GM12878 (cell line): ENCODE data around the gene SPTLC2. TPM values are rescaled to one million over a fixed set of nuclear protein-coding genes. Genes with fewer than 3 reads are reported as not detected.

ENCODE experiments used
- ATAC-seq: fragments of 200-7000 bp; cut with Tn5 transposase; 3 replicates; pipeline ENCODE4 v1.9.1; 2020; ENCODE audit warnings: mild to moderate bottlenecking, moderate library complexity
- BruUV-seq: library from RNA; stranded (reverse); fragments of 400-500 nt; replicated peaks from 2 replicates; lab custom pipeline; 2021; lab: Mats Ljungman, UMichigan
- CTCF ChIA-PET: fragments of 300-600 bp; sonication (Branson Sonifier 250); formaldehyde crosslinking; extraction: SDS; loops from one replicate; lab custom pipeline; 2021; ENCODE audit warnings: inconsistent platforms; lab: Yijun Ruan, JAX
- POLR2A ChIA-PET: fragments of 350-600 bp; formaldehyde crosslinking; extraction: SDS; loops from one replicate; lab custom pipeline; 2021; ENCODE audit warnings: inconsistent platforms; lab: Charles Lee
- RAD21 ChIA-PET: fragments of 300-600 bp; sonication (Branson Sonifier 250); formaldehyde crosslinking; loops from one replicate; lab custom pipeline; 2023; ENCODE audit warnings: antibody characterized with exemption; ENCODE audit not compliant: unreplicated experiment; lab: Charles Lee
- SMC1A ChIA-PET: fragments of 300-600 bp; sonication (Branson Sonifier 250); formaldehyde crosslinking; loops from one replicate; lab custom pipeline; 2023; ENCODE audit not compliant: unreplicated experiment, uncharacterized antibody; lab: Charles Lee
- DNase-seq: peaks from one replicate; pipeline ENCODE4 v3.0.0-alpha.2; 2011; ENCODE audit warnings: low read depth, low spot score
- FAIRE-seq: peaks from 3 replicates; lab custom pipeline; 2011; peaks lifted over from hg19 to GRCh38; lab: Jason Lieb, UNC
- H2AFZ ChIP-seq: 2 replicates; pipeline ENCODE4 v1.6.0; 2011; ENCODE audit warnings: low read depth, low read length, control low read depth; ENCODE audit not compliant: control insufficient read depth
- H3K27ac ChIP-seq: 2 replicates; pipeline ENCODE4 v1.5.1; 2011; ENCODE audit warnings: control low read depth; ENCODE audit not compliant: control insufficient read depth, insufficient read depth
- H3K27me3 ChIP-seq, 2 experiments: replicated peaks in 1 of 2; 2 replicates each; pipeline versions ENCODE4 v1.6.0 to v1.6.1; 2011; ENCODE audit warnings: low read length in 1 of 2; ENCODE audit not compliant: control insufficient read depth in 2 of 2, insufficient read depth in 2 of 2
- H3K36me3 ChIP-seq, 2 experiments: 2 replicates each; pipeline ENCODE4 v1.5.1; 2011; ENCODE audit warnings: low read length in 1 of 2; ENCODE audit not compliant: control insufficient read depth in 2 of 2, insufficient read depth in 2 of 2
- H3K4me1 ChIP-seq: 2 replicates; pipeline ENCODE4 v1.6.1; 2011; ENCODE audit warnings: mild to moderate bottlenecking, low read length, moderate library complexity, mixed read lengths; ENCODE audit not compliant: control insufficient read depth, insufficient read depth
- H3K4me2 ChIP-seq: 2 replicates; pipeline ENCODE4 v1.6.0; 2011; ENCODE audit warnings: control low read depth; ENCODE audit not compliant: control insufficient read depth, insufficient read depth
- H3K4me3 ChIP-seq: fragments of 200-600 bp; sonication (generic); 2 replicates; pipeline ENCODE4 v1.5.1; 2016
- H3K79me2 ChIP-seq: 2 replicates; pipeline ENCODE4 v1.6.0; 2011; ENCODE audit warnings: low read length; ENCODE audit not compliant: control insufficient read depth, insufficient read depth
- H3K9ac ChIP-seq: 2 replicates; pipeline ENCODE4 v1.8.0; 2011; ENCODE audit warnings: low read length, control low read depth, mixed read lengths; ENCODE audit not compliant: control insufficient read depth, insufficient read depth
- H3K9me3 ChIP-seq: replicated peaks from 3 replicates; pipeline ENCODE4 v1.5.1; 2011; ENCODE audit warnings: mild to moderate bottlenecking, low read length; ENCODE audit not compliant: control insufficient read depth, insufficient read depth
- H4K20me1 ChIP-seq: 2 replicates; pipeline ENCODE4 v1.6.0; 2011; ENCODE audit not compliant: control insufficient read depth, insufficient read depth
- FOXK2 ChIP-seq: fragments of 450-650 bp; IDR thresholded peaks from 2 replicates; pipeline ENCODE4 v1.6.1; 2017; ENCODE audit warnings: mild to moderate bottlenecking, moderate library complexity
- FOXM1 ChIP-seq: IDR thresholded peaks from 2 replicates; pipeline ENCODE4 v1.6.1; 2012; ENCODE audit warnings: low read depth, mild to moderate bottlenecking, inconsistent platforms, low read length, moderate library complexity
- JUNB ChIP-seq: IDR thresholded peaks from 2 replicates; pipeline ENCODE4 v1.6.1; 2016; ENCODE audit warnings: antibody characterized with exemption, mild to moderate bottlenecking
- JUND ChIP-seq: IDR thresholded peaks from 2 replicates; pipeline ENCODE4 v1.6.1; 2012; ENCODE audit warnings: low read depth, mild to moderate bottlenecking, low read length, improper control_type of control experiment, moderate library complexity
- KAT2A ChIP-seq: conservative IDR thresholded peaks from 2 replicates; pipeline ENCODE4 v1.6.1; 2011; ENCODE audit warnings: low read depth, low read length; ENCODE audit not compliant: control insufficient read depth
- KLF5 ChIP-seq: fragments of 450-650 bp; IDR thresholded peaks from 2 replicates; pipeline ENCODE4 v1.6.1; 2014; ENCODE audit warnings: mild to moderate bottlenecking; ENCODE audit not compliant: partially characterized antibody
- RAD21 ChIP-seq: IDR thresholded peaks from 2 replicates; pipeline ENCODE4 v1.6.1; 2011; ENCODE audit warnings: mild to moderate bottlenecking, low read depth, low read length, moderate library complexity; ENCODE audit not compliant: insufficient read depth
- RELA ChIP-seq: fragments of 450-650 bp; IDR thresholded peaks from 2 replicates; pipeline ENCODE4 v1.8.0; 2014; ENCODE audit warnings: borderline replicate concordance; ENCODE audit not compliant: partially characterized antibody
- RUNX3 ChIP-seq: IDR thresholded peaks from 2 replicates; pipeline ENCODE4 v1.6.1; 2012; ENCODE audit warnings: low read length, inconsistent platforms
- SREBF1 ChIP-seq: IDR thresholded peaks from 2 replicates; pipeline ENCODE4 v1.6.1; 2012; ENCODE audit warnings: mild to moderate bottlenecking, low read length
- ZBED1 ChIP-seq: IDR thresholded peaks from 2 replicates; pipeline ENCODE4 v1.6.1; 2016; ENCODE audit warnings: borderline replicate concordance
- in situ Hi-C: fragments of 300-500 bp; cut with MboI; formaldehyde crosslinking; loops from 9 replicates; pipeline ENCODE4 v1.14.3; 2018; ENCODE audit warnings: mixed read lengths
- intact Hi-C: fragments of 100-400 bp; cut with micrococcal nuclease; formaldehyde crosslinking; loops from one replicate; pipeline ENCODE4 v1.14.2; 2022; ENCODE audit not compliant: unreplicated experiment
- polyA plus RNA-seq, 11 experiments: library from polyadenylated mRNA; depleted of rRNA in 4 of 11; unstranded in 6 of 11; stranded (reverse) in 5 of 11; fragments of >200 nt; fragmentation: Nextera tagmentation in 4 of 11; fragmentation: Illumina TruSeq in 1 of 11; extraction: Ambion mirVana in 4 of 11; extraction: Trizol in 1 of 11; gene quantifications; 1 replicate in 1 of 11; 2 replicates in 10 of 11; pipeline versions ENCODE4 v1.2.1 to v1.2.3, GENCODE V29; 2011 to 2016; ENCODE audit warnings: inconsistent platforms in 2 of 11, missing spikeins in 2 of 11, low read depth in 1 of 11
- total RNA-seq, 4 experiments: library from RNA; depleted of rRNA in 3 of 4; stranded (reverse); fragments of >200 nt in 3 of 4; fragmentation: Illumina TruSeq in 1 of 4; extraction: Trizol in 1 of 4; gene quantifications; 2 replicates each; pipeline versions ENCODE4 v1.2.1 to v1.2.3, GENCODE V29; 2013 to 2021
- TF ChIP-seq, protein P1 (sequence below): IDR thresholded peaks from 2 replicates; pipeline ENCODE4 v1.6.1; 2012; ENCODE audit warnings: low read depth, low read length, improper control_type of control experiment
- TF ChIP-seq, protein P2 (sequence below): fragments of 450-650 bp; IDR thresholded peaks from 2 replicates; pipeline ENCODE4 v1.6.1; 2018; ENCODE audit warnings: mild to moderate bottlenecking, low read depth, moderate library complexity; ENCODE audit not compliant: partially characterized antibody
- TF ChIP-seq, protein P3 (sequence below): fragments of 450-650 bp; IDR thresholded peaks from 2 replicates; pipeline ENCODE4 v1.6.1; 2017; ENCODE audit warnings: mild to moderate bottlenecking, moderate library complexity
- TF ChIP-seq, protein P4 (sequence below): fragments of 450-650 bp; IDR thresholded peaks from 2 replicates; pipeline ENCODE4 v1.6.1; 2018; ENCODE audit warnings: borderline replicate concordance, mild to moderate bottlenecking; ENCODE audit not compliant: partially characterized antibody

Gene SPTLC2
- total and polyA plus RNA-seq, 10 of the 15 experiments (the other 5 are each of a cell fraction or from before 2014, with no cell fraction given), result 6.9 to 35.1 (median 19.7) TPM

DNA sequence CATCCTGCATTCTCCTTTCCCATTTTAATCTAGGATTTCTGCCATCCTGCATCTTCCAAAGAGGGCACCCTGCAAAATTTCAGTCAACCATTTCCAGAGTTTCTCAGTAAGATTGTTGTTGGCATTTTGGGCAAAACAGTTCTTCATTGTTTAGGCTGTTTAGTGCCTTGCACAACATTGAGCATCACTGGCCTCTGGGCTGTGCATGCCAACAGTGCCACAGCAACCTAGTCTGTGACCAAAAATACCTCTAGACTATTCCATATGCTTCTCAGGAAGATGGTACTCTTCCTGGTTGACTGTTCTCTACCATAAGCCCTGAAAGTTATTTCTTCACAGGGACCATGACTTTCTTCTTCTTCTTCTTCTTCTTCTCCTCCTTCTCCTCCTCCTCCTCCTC, 85.4 kb downstream of the SPTLC2 start:
- Histone ChIP-seq H3K79me2 (no peaks in the 10 kb centered on the region), H3K4me1 (no peaks in the 10 kb centered on the region), H3K4me3 (no peak overlapping the region), H4K20me1 (no peaks in the 10 kb centered on the region), H3K36me3 (no peaks in the 10 kb centered on the region), H3K27me3 (no peaks in the 10 kb centered on the region), H2AFZ (no peak overlapping the region), H3K9ac (no peak overlapping the region), H3K27ac (no peak overlapping the region), H3K9me3 (no peaks in the 10 kb centered on the region), H3K4me2 (no peak overlapping the region)
- intact Hi-C loops, result no loop called here
- ATAC-seq, result no peak
- CTCF ChIA-PET, result no interaction called here
- RAD21 ChIA-PET, result no interaction called here
- no TSS peak for BruUV-seq
- SMC1A ChIA-PET, result no interaction called here
- no peak for FAIRE-seq
- DNase-seq, result no peak
- TF ChIP-seq, protein P1, sequence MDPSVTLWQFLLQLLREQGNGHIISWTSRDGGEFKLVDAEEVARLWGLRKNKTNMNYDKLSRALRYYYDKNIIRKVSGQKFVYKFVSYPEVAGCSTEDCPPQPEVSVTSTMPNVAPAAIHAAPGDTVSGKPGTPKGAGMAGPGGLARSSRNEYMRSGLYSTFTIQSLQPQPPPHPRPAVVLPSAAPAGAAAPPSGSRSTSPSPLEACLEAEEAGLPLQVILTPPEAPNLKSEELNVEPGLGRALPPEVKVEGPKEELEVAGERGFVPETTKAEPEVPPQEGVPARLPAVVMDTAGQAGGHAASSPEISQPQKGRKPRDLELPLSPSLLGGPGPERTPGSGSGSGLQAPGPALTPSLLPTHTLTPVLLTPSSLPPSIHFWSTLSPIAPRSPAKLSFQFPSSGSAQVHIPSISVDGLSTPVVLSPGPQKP, result no peak
- no peak for TF ChIP-seq RAD21
- TF ChIP-seq SREBF1, result no peak
- TF ChIP-seq, protein P2, sequence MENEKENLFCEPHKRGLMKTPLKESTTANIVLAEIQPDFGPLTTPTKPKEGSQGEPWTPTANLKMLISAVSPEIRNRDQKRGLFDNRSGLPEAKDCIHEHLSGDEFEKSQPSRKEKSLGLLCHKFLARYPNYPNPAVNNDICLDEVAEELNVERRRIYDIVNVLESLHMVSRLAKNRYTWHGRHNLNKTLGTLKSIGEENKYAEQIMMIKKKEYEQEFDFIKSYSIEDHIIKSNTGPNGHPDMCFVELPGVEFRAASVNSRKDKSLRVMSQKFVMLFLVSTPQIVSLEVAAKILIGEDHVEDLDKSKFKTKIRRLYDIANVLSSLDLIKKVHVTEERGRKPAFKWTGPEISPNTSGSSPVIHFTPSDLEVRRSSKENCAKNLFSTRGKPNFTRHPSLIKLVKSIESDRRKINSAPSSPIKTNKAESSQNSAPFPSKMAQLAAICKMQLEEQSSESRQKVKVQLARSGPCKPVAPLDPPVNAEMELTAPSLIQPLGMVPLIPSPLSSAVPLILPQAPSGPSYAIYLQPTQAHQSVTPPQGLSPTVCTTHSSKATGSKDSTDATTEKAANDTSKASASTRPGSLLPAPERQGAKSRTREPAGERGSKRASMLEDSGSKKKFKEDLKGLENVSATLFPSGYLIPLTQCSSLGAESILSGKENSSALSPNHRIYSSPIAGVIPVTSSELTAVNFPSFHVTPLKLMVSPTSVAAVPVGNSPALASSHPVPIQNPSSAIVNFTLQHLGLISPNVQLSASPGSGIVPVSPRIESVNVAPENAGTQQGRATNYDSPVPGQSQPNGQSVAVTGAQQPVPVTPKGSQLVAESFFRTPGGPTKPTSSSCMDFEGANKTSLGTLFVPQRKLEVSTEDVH, result no peak
- TF ChIP-seq, protein P3, sequence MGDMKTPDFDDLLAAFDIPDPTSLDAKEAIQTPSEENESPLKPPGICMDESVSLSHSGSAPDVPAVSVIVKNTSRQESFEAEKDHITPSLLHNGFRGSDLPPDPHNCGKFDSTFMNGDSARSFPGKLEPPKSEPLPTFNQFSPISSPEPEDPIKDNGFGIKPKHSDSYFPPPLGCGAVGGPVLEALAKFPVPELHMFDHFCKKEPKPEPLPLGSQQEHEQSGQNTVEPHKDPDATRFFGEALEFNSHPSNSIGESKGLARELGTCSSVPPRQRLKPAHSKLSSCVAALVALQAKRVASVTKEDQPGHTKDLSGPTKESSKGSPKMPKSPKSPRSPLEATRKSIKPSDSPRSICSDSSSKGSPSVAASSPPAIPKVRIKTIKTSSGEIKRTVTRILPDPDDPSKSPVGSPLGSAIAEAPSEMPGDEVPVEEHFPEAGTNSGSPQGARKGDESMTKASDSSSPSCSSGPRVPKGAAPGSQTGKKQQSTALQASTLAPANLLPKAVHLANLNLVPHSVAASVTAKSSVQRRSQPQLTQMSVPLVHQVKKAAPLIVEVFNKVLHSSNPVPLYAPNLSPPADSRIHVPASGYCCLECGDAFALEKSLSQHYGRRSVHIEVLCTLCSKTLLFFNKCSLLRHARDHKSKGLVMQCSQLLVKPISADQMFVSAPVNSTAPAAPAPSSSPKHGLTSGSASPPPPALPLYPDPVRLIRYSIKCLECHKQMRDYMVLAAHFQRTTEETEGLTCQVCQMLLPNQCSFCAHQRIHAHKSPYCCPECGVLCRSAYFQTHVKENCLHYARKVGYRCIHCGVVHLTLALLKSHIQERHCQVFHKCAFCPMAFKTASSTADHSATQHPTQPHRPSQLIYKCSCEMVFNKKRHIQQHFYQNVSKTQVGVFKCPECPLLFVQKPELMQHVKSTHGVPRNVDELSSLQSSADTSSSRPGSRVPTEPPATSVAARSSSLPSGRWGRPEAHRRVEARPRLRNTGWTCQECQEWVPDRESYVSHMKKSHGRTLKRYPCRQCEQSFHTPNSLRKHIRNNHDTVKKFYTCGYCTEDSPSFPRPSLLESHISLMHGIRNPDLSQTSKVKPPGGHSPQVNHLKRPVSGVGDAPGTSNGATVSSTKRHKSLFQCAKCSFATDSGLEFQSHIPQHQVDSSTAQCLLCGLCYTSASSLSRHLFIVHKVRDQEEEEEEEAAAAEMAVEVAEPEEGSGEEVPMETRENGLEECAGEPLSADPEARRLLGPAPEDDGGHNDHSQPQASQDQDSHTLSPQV, result no peak
- TF ChIP-seq RELA, result no peak
- TF ChIP-seq RUNX3, result no peak
- TF ChIP-seq ZBED1, result no peak
- TF ChIP-seq KLF5, result no peak
- TF ChIP-seq, protein P4, sequence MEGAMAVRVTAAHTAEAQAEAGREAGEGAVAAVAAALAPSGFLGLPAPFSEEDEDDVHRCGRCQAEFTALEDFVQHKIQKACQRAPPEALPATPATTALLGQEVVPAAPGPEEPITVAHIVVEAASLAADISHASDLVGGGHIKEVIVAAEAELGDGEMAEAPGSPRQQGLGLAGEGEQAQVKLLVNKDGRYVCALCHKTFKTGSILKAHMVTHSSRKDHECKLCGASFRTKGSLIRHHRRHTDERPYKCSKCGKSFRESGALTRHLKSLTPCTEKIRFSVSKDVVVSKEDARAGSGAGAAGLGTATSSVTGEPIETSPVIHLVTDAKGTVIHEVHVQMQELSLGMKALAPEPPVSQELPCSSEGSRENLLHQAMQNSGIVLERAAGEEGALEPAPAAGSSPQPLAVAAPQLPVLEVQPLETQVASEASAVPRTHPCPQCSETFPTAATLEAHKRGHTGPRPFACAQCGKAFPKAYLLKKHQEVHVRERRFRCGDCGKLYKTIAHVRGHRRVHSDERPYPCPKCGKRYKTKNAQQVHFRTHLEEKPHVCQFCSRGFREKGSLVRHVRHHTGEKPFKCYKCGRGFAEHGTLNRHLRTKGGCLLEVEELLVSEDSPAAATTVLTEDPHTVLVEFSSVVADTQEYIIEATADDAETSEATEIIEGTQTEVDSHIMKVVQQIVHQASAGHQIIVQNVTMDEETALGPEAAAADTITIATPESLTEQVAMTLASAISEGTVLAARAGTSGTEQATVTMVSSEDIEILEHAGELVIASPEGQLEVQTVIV, result no peak
- TF ChIP-seq JUNB, result no peak
- no peak for TF ChIP-seq JUND
- TF ChIP-seq KAT2A, result no peak
- no peak for TF ChIP-seq FOXM1
- TF ChIP-seq FOXK2, result no peak
- in situ Hi-C loops, result no loop called here
- POLR2A ChIA-PET, result no interaction called here
